Stimulated activated CD8-positive, alpha-beta memory T cell treated with anti-CD3 and anti-CD28 coated beads, Interleukin-2, amount 100 ng/mL, for 48 hours (primary cell): ENCODE data around the gene PDK1.
A peak's percentile ranks its signal among the peaks of the same experiment; 100 is the strongest.
"Not testable (repeated sequence)": the region's sequence is repeated elsewhere in the genome, so short reads cannot be mapped to it uniquely, and the experiment has no call there.

ENCODE experiments used
- DNase-seq, 2 donors: peaks; one replicate each; pipeline ENCODE4 v3.0.0-alpha.2; 2020; ENCODE audit warnings: low read depth in 2 of 2

PDK1 gene

DNA sequence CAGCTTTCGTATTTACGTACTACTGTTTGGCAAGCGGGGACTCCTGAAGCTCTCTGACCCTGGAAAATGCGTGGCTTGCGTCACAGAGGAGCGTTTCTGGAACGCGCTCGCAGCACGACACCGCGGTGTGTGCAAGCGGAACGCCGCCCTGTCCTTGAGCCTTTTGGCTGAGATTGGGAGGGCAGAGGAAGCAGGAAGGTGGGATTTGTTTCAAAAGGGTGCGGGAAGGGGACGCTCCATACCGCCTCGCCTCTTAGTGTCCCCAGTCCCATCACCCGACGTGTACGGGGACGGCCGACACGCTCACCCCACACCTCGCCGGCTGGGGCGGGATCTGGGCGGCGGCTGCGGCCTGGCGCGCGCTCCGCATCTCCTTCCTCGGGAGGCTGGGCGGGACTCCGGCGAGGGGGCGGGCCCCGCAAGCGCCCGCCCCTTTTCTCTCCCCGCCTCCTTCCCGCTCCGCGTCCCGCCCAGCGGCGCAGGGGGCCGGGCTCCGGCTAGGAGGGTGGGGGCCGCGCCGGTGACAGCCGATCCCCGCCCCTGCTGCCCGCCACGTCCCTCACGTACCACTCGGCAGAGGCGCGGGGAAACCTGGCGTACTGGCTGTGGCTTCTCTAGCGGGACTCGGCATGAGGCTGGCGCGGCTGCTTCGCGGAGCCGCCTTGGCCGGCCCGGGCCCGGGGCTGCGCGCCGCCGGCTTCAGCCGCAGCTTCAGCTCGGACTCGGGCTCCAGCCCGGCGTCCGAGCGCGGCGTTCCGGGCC, at the start of gene PDK1:
Gene PDK1, plus strand, starts transcription at position 569 of the 762 bp plus-strand sequence. Its CDS starts 61 bp downstream, at position 630.
- DNase-seq = peak; percentile 83 to 88

DNA sequence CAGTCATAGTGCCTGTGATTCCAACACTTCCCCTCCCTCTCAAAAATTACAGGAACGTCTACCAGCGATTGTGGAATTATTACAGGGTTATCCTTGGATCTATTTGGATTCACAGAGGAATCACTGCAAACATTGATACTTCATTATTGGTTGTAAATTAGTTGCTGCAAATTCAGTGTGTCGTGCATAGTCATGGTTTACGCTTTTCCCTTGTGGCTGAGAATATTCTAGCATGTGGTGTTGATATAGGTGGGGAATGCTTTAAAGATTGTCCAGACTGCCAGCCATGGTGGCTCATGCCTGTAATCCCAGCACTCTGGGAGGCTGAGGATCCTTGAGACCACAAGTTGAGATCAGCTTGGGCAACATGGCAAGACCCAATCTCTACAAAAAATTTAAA, 48.7 kb upstream of the PDK1 start:
- no peak for DNase-seq

DNA sequence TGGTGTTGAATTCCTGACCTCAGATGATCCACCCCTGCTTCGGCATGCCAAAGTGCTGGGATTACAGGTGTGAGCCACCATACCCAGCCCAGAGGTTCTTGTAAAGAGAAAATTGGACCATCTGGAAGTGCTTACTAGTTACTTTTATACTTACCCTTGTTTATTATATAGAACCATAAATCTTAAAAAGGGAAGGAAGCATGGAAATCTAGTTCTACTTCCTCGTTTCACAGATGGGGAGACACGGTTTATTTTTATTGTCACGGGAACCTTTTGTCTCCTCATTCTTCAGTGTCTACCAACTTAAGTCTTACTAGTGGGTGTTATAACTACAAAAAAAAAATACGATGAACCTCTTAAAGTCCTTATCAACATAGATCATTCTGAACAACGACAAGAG, 45.8 kb upstream of the PDK1 start:
- DNase-seq = no peak

DNA sequence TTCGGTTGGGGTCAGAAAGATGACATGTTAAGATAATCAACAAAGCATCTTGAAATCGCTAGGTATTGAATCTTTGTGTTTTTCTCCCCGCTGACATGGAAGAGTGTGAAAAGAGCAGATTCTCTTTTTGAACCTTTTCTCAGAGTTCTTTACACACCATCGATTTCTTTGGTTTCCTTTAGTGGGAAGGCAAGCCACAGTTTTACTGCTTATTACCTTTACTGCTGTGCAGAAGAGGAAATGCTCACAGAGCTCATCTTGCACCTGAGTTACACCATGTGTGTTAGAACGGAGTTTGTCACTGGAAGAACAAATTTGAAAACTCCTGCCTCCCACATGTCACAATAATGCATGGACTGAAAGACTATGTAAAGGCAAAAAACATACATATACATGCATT, 45.3 kb upstream of the PDK1 start:
- DNase-seq = no peak

DNA sequence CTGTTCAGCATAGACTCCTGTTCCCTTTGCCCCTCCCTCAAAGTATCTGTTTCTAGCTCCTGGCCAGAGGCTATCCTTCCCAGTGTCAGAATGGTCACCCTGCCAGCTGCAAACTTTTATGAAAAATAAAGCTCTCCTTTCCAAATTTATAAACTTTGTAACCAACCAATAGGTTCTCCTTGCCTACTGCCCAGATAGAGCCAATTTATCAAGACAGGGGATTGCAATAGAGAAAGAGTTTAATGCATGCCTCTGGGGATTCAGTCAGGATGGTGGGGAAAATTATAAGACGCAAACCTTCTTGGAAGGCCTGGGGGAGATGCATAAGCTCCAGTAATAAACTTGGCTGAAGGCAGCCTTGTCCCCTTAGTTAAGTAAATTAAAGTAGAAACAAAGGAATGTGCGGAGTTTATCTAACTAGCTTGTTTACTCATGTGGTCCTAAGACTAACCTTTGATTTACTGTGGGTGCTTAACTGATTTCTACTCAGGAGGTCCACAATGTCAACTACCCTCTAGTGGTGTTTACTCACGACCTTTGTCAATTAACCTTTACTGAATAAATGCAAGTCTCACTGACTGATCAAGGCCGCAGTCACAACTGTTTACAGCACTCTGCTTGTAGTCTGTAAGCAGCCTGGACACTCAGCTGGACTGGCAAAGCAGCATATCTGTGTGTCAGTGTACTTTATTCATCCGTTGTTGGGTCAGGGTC, 42.9 kb upstream of the PDK1 start:
- DNase-seq = no peak

DNA sequence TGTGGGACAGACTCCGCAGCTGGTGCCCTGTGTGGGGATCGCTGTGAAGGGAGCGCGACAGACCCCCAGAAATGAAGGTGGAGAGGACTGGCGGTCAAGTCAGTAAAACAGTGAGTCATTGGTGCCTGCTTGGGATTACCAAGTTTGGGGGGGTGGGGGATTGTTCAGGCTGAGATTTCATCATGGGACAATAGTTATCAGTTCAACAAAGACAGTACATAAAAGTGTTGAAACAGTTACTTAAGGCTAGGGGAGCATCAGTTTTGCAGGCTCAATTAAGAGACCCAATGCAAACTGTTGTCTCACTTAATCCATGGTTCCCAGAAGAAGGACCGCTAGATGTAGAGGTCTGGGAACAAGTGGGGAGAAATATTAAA, 42.4 kb upstream of the PDK1 start:
- no peak for DNase-seq

DNA sequence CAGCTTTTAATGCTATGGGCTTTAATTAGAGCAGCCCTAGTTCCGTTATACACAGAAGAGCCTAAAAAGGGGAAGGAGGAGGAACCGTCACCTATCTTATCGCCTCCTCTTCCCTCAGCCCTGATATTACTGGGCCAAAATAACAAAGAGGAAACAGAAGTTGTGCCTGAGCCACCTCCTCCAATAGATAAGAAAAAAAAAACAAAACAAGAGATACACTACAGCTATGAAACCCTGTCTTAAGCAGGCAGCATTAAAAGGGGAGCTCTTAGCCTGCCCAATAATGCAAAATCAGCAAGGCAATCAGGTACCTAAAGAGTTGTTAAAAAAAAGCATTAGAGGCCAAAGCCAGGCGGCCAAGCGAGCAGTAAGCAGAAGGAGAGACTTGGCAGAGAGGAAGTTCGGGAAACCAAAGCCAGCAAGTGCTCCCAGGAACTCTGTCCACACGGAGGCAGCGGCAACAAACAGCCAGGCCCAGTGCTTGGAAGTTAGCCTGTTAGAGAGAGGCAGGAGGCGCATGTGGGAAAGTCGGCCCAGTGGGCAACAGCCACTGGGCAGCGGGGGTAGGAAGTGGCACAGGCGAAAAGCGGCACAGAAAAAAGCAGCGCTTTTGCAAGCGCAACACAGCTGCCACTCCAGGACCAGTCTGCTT, 41.8 kb upstream of the PDK1 start:
- no peak for DNase-seq

DNA sequence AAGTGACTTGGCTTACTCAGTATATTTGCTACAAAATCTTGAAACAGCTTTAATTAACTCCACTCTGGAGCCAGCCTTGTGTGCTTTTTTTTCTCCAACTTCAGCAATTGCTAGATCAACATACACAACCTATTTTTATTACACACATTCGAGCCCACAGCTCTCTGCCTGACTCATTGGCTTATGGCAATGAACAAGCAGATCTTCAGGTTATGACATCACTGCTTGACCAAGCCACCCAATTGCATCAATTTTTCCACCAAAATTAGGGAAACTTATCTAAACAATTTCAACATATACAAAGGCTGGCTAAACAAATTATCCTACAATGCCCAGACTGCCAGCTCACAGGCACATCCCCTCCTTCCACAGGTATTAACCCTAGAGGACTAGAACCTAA, 39.6 kb upstream of the PDK1 start:
- no peak for DNase-seq

DNA sequence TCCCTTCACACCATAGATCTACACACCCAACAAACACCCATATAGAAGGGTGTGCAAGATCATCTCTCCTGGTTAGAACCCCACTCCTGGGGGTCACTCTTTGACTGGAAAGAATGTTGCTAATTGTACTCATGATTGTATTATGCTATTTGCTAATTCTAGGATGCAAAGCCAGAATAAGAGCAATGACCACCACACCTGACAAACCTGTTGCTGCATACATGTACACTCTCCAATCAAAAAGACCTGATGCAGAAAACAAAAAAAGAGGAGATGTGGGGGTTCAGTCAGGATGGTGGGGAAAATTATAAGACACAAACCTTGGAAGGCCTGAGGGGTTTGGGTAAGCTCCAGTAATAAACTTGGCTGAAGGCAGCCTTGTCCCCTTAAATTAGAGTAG, 36.9 kb upstream of the PDK1 start:
- DNase-seq = no peak

DNA sequence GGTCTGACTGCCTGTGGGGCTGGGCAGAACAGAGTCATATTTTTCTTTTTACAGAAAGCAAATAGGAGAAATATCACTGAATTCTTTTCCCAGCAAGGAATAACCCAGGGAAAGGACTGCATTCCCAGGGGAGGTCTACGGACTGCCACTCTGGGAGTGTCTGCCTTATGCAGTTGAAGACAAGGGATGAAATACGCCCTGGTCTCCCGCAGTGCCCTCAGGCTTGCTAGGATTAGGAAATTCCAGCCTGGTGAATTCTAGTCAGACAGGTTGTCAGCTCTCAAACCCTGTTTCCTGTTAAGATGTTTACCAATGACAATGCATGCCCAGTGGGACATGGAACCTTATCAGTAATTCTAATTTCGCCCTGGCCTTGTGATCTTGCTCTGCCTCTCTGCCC, 30.3 kb upstream of the PDK1 start:
- no peak for DNase-seq

DNA sequence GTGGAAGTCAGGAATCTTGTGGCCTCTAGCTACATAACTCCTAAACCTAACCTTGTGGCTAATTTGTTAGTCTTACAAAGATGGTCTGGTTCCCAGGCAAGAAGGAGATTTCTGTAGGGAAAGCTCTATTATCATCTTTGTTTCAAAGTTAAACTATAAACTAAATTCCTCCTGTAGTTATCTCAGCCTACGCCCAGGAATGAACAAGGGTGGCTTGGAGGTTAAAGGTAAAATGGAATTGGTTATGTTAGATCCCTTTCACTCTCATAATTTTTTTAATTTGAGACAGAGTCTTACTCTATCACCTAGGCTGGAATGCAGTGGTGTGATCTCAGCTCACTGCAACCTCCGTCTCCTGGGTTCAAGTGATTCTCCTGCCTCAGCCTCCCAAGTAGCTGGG, 24.6 kb upstream of the PDK1 start:
- DNase-seq = no peak

DNA sequence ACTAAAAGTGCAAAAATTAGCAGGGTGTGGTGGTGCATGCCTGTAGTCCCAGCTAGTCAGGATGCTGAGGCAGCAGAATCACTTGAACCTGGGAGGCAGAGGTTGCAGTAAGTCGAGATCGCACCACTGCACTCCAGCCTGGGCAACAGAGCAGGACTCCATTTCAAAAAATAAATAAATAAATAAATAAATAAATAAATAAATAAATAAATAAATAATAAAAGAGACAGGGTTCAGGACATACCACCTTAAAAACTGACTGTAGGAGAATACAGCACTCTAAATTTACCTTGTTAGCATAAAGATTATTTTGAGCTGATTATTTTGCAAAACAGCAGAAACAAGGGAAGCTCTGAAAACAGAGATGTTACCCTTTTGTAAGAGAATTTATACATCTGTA, 23.4 kb upstream of the PDK1 start:
- DNase-seq = not testable (repeated sequence)

DNA sequence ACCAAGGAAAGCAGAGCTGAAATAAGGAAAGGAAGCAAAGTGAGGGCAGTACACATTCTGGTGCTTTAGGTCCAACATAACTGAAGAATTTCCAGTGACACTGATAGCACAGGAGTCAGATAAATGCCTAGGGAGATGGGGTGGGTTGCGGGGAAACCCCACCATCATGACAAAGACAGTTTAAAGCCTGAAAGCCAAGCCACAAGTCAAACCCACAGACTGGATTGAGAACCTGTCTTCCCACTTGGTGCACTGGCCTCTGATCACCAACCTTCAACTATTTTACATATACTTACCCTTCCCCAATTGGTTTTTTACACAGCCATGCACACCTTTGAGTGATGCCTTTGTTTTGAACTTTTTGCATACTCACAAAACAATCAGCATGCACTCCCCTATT, 22.2 kb upstream of the PDK1 start:
- no peak for DNase-seq

DNA sequence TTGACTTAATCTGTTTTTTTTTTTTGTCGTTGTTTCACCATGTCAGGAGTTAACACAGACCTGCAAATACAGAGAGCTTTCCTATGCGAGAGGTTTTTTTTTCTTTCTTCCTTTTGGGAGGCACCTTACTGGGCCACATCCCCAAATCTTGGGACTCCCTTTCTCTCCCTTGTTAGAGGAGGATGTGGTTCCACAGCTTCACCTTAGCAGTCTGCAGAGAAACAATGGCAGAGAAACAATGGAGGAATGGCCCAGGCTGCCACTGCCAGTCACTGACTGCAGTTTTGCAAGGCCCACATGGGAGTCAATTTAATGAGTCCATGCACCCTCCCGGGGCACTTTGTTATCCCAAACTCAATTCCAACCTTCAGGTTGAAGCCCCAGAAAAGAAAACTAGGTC, 20.8 kb upstream of the PDK1 start:
- no peak for DNase-seq

DNA sequence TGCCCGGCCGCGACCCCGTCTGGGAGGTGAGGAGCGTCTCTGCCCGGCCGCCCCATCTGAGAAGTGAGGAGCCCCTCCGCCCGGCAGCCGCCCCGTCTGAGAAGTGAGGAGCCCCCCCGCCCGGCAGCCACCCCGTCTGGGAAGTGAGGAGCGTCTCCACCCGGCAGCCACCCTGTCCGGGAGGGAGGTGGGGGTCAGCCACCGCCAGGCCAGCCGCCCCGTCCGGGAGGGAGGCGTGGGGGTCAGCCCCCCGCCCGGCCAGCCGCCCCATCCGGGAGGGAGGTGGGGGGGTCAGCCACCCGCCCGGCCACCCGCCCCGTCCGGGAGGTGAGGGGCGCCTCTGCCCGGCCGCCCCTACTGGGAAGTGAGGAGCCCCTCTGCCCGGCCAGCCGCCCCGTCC, 18.0 kb upstream of the PDK1 start:
- DNase-seq = not testable (repeated sequence)

DNA sequence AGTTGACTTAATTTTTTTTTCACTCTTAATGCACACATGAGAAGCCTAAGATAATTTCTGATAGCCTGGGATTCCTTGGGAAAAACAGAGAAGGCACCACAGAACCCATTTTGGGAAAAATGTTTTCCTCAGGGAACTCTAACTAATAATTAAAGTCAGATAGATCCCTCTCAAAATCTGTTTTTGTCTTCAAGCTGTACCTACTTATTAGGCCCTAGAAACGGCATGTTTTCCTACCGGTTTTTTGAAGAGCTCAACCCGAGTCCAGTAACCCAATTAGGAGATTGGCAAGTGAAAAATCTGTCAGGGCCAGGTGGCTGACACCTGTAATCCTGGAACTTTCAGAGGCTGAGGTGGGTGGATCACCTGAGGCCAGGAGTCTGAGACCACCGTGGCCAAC, 16.1 kb upstream of the PDK1 start:
- DNase-seq = no peak

DNA sequence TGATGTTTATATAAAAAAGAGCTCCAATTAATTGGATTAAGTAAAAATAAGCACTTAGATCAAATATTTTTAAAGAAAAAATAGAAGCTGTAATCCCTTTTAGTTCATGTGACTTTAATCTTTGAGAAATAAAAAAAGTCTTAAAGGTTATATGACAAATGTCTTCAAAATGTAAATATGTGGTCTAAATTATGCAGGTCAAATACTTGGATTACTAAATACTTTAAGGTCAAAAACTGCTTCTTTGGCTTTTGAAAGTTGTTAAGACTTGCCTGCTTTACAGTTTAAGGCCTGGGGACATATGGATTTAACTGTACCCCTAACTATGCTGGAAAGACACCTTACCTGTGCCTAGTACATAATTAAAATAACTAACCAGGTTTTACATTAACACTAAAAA, 15.5 kb upstream of the PDK1 start:
- DNase-seq = no peak

DNA sequence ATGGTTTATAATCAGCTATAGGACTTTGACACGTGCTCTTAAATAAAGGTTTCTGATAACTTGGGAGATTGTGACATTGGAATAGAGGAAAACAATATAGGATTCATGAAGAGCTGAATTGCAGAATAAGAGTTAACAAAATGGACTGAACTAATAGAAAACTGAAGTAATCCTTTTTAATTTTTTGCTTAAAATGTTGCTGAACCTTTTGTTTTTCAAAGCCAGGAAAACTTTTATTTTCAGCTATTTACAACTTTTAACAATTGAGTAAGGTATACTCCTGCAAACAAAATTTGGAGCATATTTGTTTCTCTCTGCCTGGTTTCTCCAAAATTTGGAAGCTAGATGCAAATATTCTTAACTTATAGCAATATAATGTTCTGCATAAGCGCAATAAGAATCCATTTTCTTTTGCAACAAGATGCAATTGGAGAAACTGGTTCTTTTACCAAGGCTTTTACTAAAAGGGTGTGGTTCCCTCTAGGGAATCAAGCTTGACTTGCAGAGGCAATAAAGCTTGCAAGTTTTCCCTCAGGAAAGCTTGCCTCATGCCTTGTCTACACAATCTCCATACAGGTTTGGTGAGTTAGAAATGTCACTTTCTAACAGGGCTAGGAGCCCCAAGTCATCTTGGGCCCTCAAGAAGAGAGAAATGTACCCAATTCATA, 10.3 kb upstream of the PDK1 start:
- DNase-seq = no peak

DNA sequence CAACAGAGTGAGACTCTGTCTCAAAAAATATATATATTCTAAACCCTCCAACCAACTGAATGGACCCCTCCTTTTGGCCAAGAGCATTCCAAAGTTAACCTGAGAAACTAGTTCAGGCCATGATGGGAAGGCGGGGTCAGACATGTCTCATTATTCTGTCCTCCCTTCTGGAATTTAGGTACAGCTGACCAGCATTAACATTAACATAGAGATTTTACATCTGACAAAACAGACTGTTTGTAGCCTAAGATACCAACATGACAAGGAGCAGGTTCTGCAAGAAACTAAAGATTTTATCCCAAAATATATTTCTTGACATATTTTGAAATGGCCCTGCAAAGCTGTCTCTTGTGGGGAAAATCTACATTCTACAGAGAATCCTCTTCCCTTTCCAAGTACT, 6.8 kb upstream of the PDK1 start:
- DNase-seq = no peak

DNA sequence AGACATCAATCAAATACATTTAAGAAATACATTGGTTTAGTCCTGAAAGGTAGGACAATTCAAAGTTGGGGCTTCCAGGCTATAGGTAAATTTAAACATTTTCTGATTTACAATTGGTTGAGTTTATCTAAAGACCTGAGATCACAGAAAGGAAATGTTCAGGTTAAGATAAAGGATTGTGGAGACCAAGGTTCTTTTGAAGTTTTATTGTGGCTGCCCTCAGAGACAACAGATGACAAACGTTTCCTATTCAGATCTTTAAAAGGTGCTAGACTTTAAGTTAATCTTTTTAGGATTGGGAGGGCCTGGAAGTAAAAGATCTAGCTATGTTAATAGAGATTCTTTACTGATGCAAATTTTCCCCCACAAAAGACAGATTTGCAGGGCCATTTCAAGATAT, 6.1 kb upstream of the PDK1 start:
- DNase-seq = not testable (repeated sequence)

DNA sequence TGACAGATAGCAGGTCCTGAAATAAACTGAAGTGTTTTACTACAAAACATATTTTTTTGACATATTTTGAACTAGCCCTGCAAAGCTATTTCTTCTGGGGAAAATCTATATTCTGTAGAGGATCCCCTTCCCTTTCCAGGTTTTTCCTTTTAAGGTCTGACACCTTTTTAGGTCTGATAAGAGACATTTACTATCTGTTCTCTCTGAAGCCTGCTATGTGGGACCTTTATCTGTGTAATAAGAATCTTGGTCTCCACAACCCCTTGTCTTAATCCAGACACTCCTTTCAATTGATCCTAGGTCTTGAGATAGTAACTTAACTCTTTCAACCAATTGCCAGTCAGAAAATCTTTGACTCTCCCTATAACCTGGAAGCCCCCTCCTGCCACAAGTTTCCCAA, 5.5 kb upstream of the PDK1 start:
- no peak for DNase-seq

DNA sequence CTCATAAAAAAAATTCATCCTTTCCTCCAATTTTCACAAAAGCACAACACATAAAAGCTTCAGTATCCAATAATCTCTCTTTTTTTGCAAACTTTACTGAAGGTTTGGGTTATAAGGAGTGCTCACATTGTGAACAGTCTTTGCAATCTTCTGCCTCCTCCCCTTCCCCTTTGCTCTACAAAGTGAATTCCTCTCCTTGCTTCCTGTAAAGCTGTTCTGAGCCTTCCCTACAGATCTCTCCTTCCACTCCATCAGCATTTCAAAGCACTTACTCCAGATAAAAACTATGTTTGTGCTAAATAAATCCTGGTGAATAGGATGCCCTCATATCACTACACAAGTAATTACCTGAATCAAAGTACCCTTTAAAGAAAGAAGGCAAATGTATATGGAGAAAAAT, 4.6 kb upstream of the PDK1 start:
- no peak for DNase-seq
